GM23248 (cell line): ENCODE results near the gene THBS2. TPM values are rescaled to one million over a fixed set of nuclear protein-coding genes. Genes with fewer than 3 reads are reported as not detected.
A peak's percentile ranks its signal among the peaks of the same experiment; 100 is the strongest.

Source experiments
- DNase-seq: peaks from one replicate; pipeline ENCODE4 v3.0.0-alpha.2; 2015
- H2AFZ ChIP-seq: fragments of 200-600 bp; sonication (generic); 2 replicates; pipeline ENCODE4 v1.6.1; 2016; ENCODE audit warnings: antibody characterized with exemption
- H3F3A ChIP-seq: fragments of 200-600 bp; sonication (generic); 2 replicates; pipeline ENCODE4 v1.6.1; 2016; ENCODE audit warnings: mild to moderate bottlenecking, antibody characterized with exemption, mixed run types; ENCODE audit not compliant: insufficient read depth
- H3K27ac ChIP-seq: fragments of 200-600 bp; sonication (generic); 2 replicates; pipeline ENCODE4 v1.5.1; 2016; ENCODE audit warnings: mild to moderate bottlenecking
- H3K27me3 ChIP-seq: fragments of 200-600 bp; sonication (generic); replicated peaks from 2 replicates; pipeline ENCODE4 v1.6.1; 2016; ENCODE audit warnings: mild to moderate bottlenecking; ENCODE audit not compliant: insufficient read depth
- H3K36me3 ChIP-seq: fragments of 200-600 bp; sonication (generic); 2 replicates; pipeline ENCODE4 v1.6.1; 2016; ENCODE audit warnings: low read depth, mild to moderate bottlenecking
- H3K4me1 ChIP-seq: fragments of 200-600 bp; sonication (generic); 2 replicates; pipeline ENCODE4 v1.6.1; 2016; ENCODE audit warnings: mild to moderate bottlenecking; ENCODE audit not compliant: insufficient read depth
- H3K4me2 ChIP-seq: fragments of 200-600 bp; sonication (generic); one replicate; pipeline ENCODE4 v1.6.1; 2016; ENCODE audit warnings: mild to moderate bottlenecking; ENCODE audit not compliant: unreplicated experiment
- H3K4me3 ChIP-seq: fragments of 200-600 bp; sonication (generic); 2 replicates; pipeline ENCODE4 v1.5.1; 2016; ENCODE audit warnings: mild to moderate bottlenecking
- H3K79me2 ChIP-seq: fragments of 200-600 bp; sonication (generic); 2 replicates; pipeline ENCODE4 v1.6.1; 2016; ENCODE audit warnings: mild to moderate bottlenecking; ENCODE audit not compliant: insufficient read depth
- H3K9ac ChIP-seq: fragments of 200-600 bp; sonication (generic); 2 replicates; pipeline ENCODE4 v1.6.1; 2016; ENCODE audit warnings: mild to moderate bottlenecking
- H3K9me2 ChIP-seq: fragments of 200-600 bp; sonication (generic); 2 replicates; pipeline ENCODE4 v1.6.1; 2016; ENCODE audit warnings: mixed run types, mild to moderate bottlenecking, moderate library complexity; ENCODE audit not compliant: insufficient read depth
- H3K9me3 ChIP-seq: fragments of 200-600 bp; sonication (generic); one replicate; pipeline ENCODE4 v1.6.1; 2017; ENCODE audit warnings: low read depth
- H4K20me1 ChIP-seq: fragments of 200-600 bp; sonication (generic); 2 replicates; pipeline ENCODE4 v1.6.0; 2016; ENCODE audit not compliant: insufficient read depth
- EZH2 ChIP-seq: fragments of 200-600 bp; sonication (generic); IDR thresholded peaks from 2 replicates; pipeline ENCODE4 v1.6.1; 2018; ENCODE audit warnings: antibody characterized with exemption, mild to moderate bottlenecking; ENCODE audit not compliant: insufficient read depth, poor library complexity, severe bottlenecking
- EZH2phosphoT487 ChIP-seq: fragments of 200-600 bp; sonication (generic); IDR thresholded peaks from 2 replicates; pipeline ENCODE4 v1.6.1; 2018; ENCODE audit warnings: antibody characterized with exemption, moderate library complexity, mild to moderate bottlenecking, low read depth; ENCODE audit not compliant: insufficient read depth
- WGBS, 2 experiments: methylation state at CpG; one replicate each; pipeline ENCODE4 v1.1.6; 2015 to 2017; ENCODE audit warnings: low lambda C conversion rate in 2 of 2, low coverage in 1 of 2; ENCODE audit errors: missing lambda C conversion rate in 2 of 2; 5-methylcytosine and 5-hydroxymethylcytosine counted together
- in situ Hi-C: fragments of 300-500 bp; cut with MboI; formaldehyde crosslinking; loops from 2 replicates; pipeline ENCODE4 v1.15.0; 2020
- polyA plus RNA-seq: library from polyadenylated mRNA; unstranded; fragments of >200 nt; fragmentation: Nextera tagmentation; extraction: Ambion mirVana; gene quantifications from 2 replicates; pipeline ENCODE4 v1.2.1, GENCODE V29; 2016
- total RNA-seq: library from RNA; depleted of rRNA; stranded (reverse); fragments of >200 nt; shearing (Covaris generic); gene quantifications from 2 replicates; pipeline ENCODE4 v1.2.3, GENCODE V29; 2014

Gene THBS2
- total and polyA plus RNA-seq, 2 experiments from 2014 or later = 77.8 to 137 TPM

DNA sequence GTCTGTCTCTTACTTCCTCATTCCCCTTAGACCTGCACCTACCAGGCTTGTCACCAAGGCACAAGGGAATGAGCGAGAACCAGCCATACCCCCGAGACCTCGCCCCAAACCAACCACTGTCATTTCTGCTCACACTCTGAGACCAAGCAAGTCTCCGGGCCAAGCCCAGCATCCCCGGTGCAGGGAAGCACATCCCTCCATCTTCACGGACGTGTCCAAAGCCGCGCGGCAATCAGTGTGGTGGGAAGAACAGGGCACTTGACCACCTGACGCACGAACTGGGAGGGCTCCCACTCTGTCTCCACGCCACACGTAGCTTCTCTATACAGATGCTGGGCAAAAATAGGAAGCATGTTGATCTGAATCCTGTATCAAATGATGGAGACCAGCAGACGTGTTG, 28.4 kb upstream of the THBS2 start:
- WGBS, 2 experiments = 89 to 96% methylated on average over 15 of the region's 15 CpGs
- H3F3A ChIP-seq = no peaks in the 10 kb centered on the region
- DNase-seq = no peak
- H3K4me2 ChIP-seq = no peak overlapping the region
- TF ChIP-seq EZH2phosphoT487 = no peak
- TF ChIP-seq EZH2 = no peak
- no peak overlapping the region for H2AFZ ChIP-seq
- no peak overlapping the region for H3K27ac ChIP-seq
- in situ Hi-C loops = no loop called here
- no peaks in the 10 kb centered on the region for H3K79me2 ChIP-seq
- H3K9ac ChIP-seq = no peak overlapping the region
- H3K4me1 ChIP-seq = no peaks in the 10 kb centered on the region
- H3K4me3 ChIP-seq = no peak overlapping the region
- no peaks in the 10 kb centered on the region for H3K27me3 ChIP-seq
- no peaks in the 10 kb centered on the region for H3K36me3 ChIP-seq
- H3K9me3 ChIP-seq = no peaks in the 10 kb centered on the region
- H4K20me1 ChIP-seq = no peaks in the 10 kb centered on the region
- no peaks in the 10 kb centered on the region for H3K9me2 ChIP-seq

DNA sequence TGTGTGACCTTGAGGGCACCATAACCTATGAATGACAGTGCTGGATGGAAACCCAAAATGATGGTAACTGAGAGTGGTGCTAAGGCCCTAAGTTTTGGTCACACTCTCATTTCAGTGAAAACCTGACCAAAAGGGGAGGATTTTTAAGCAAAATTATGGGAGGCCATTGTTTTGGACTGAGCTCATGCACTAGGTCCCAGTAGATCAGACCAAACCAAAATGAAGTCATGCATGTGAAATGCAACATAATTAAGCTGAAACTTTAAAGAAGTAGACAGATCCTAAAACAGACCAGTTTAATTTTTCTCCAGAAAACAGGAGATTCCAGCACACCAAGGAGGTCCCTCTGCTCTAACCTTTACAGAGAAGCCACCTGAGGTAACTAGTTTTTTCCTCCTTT, 24.0 kb upstream of the THBS2 start:
- DNase-seq = peak; percentile 13

GRCh38 chr6:169274781-169275180, 21.1 kb upstream of the THBS2 start:
- DNase-seq = peak; percentile 50
- H3K4me1 ChIP-seq = peaks cover 27% of the 10 kb centered on the region
- no peaks in the 10 kb centered on the region for H3K27me3 ChIP-seq
- no peak overlapping the region for H3K4me3 ChIP-seq
- no peaks in the 10 kb centered on the region for H3K9me2 ChIP-seq
- 38 to 43% methylated on average over 1 of the region's 1 CpG for WGBS, 2 experiments
- TF ChIP-seq EZH2phosphoT487 (no peak), EZH2 (no peak)
- H4K20me1 ChIP-seq = no peaks in the 10 kb centered on the region
- H3K9me3 ChIP-seq = no peaks in the 10 kb centered on the region
- no peak overlapping the region for H3K9ac ChIP-seq
- H2AFZ ChIP-seq = peak overlapping the region; percentile 31
- no peaks in the 10 kb centered on the region for H3K79me2 ChIP-seq
- in situ Hi-C loops = no loop called here
- no peak overlapping the region for H3K27ac ChIP-seq
- no peak overlapping the region for H3K4me2 ChIP-seq
- H3K36me3 ChIP-seq = no peaks in the 10 kb centered on the region
- peaks cover 11% of the 10 kb centered on the region for H3F3A ChIP-seq

More for the DNA sequence above, 24.0 kb upstream of the THBS2 start:
- in situ Hi-C loops = no loop called here
- no peak overlapping the region for H2AFZ ChIP-seq
- no peak overlapping the region for H3K27ac ChIP-seq
- H3K4me1 ChIP-seq = 0 out of 2 replicates have a peak, but pooled peaks cover 8% of the 10 kb centered on the region
- no peaks in the 10 kb centered on the region for H3K36me3 ChIP-seq
- H3K9me3 ChIP-seq = no peaks in the 10 kb centered on the region
- no peak overlapping the region for H3K4me3 ChIP-seq
- no peak overlapping the region for H3K4me2 ChIP-seq
- H3K27me3 ChIP-seq = no peaks in the 10 kb centered on the region
- H3F3A ChIP-seq = no peaks in the 10 kb centered on the region
- H4K20me1 ChIP-seq = no peaks in the 10 kb centered on the region
- no peak overlapping the region for H3K9ac ChIP-seq
- no peak for TF ChIP-seq EZH2phosphoT487
- H3K79me2 ChIP-seq = no peaks in the 10 kb centered on the region
- H3K9me2 ChIP-seq = no peaks in the 10 kb centered on the region

DNA sequence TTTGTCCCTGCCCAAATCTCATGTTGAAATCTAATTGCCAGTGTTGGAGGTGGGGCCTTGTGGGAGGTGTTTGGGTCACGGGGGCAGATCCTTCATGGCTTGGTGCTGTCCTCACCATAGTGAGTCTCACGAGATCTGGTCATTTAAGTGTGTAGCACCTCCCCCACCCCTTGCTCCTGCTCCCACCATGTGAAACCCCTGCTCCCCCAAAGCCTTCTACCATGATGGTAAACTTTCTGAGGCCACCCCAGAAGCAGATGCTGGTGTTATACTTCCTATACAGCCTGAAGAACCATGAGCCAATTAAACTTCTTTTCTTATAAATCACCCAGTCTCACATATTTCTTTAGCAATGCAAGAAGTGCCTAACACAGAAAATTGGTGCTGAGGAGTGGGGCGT, 19.9 kb upstream of the THBS2 start:
- no peak overlapping the region for H3K9ac ChIP-seq
- H3K4me3 ChIP-seq = no peak overlapping the region
- H4K20me1 ChIP-seq = no peaks in the 10 kb centered on the region
- H3K79me2 ChIP-seq = no peaks in the 10 kb centered on the region
- DNase-seq = no peak
- no peaks in the 10 kb centered on the region for H3K9me3 ChIP-seq
- H3K27me3 ChIP-seq = no peaks in the 10 kb centered on the region
- in situ Hi-C loops = no loop called here
- no peak overlapping the region for H3K27ac ChIP-seq
- H3K36me3 ChIP-seq = no peaks in the 10 kb centered on the region
- WGBS, 2 experiments = 87 to 95% methylated on average over 3 of the region's 3 CpGs
- H2AFZ ChIP-seq = no peak overlapping the region
- no peak overlapping the region for H3K4me2 ChIP-seq
- H3K9me2 ChIP-seq = no peaks in the 10 kb centered on the region
- peaks cover 36% of the 10 kb centered on the region for H3K4me1 ChIP-seq
- TF ChIP-seq EZH2phosphoT487 (no peak), EZH2 (no peak)
- H3F3A ChIP-seq = peaks cover 24% of the 10 kb centered on the region

DNA sequence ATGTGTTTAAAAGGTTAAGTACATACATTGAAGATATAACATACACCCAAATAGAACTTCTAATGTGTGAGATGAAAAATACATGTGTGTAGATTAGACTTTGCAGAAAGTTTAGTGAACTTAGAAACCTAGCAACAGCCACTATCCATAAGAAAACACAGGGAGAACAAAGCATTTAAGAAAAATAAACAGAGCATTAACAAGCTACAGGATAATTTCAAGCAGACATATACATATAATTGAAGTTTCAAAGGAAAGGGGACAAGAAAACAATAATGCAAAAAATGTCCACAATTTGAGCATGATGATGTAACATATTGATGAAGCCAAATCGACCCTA, 18.2 kb upstream of the THBS2 start:
- Histone ChIP-seq H3K79me2 (no peaks in the 10 kb centered on the region), H3K27ac (no peak overlapping the region), H3K4me2 (no peak overlapping the region), H3K4me3 (no peak overlapping the region), H3K9me2 (no peaks in the 10 kb centered on the region), H2AFZ (peak overlapping the region; percentile 14; the same call in 1 of the 2 replicates), H3K9ac (no peak overlapping the region), H3K9me3 (no peaks in the 10 kb centered on the region), H4K20me1 (no peaks in the 10 kb centered on the region), H3K27me3 (no peaks in the 10 kb centered on the region), H3K4me1 (peaks cover 45% of the 10 kb centered on the region), H3F3A (peaks cover 41% of the 10 kb centered on the region), H3K36me3 (no peaks in the 10 kb centered on the region)
- DNase-seq = no peak
- in situ Hi-C loops = no loop called here
- TF ChIP-seq EZH2phosphoT487 (no peak), EZH2 (no peak)
- 39% methylated on average over 1 of the region's 1 CpG for WGBS, 2 experiments
